ENCODE measurements around the gene COQ10B.
A peak's percentile ranks its signal among the peaks of the same experiment; 100 is the strongest.
"Not testable (repeated sequence)": the region's sequence is repeated elsewhere in the genome, so short reads cannot be mapped to it uniquely, and the experiment has no call there.

COQ10B gene

GRCh38 chr2:197427986-197428385 lies 25.4 kb upstream of the COQ10B start:
- H3K36me3 ChIP-seq (ENCODE audit: insufficient read depth, low read length), result peaks cover 29% of the 10 kb centered on the region
- peaks cover 69% of the 10 kb centered on the region for H3K4me1 ChIP-seq (ENCODE audit: insufficient read depth, low read length, severe bottlenecking)
- no peaks in the 10 kb centered on the region for H3K9me3 ChIP-seq (ENCODE audit: low read length)
- no peaks in the 10 kb centered on the region for H3K9me2 ChIP-seq (ENCODE audit: low read depth, low read length)
- peaks cover 3% of the 10 kb centered on the region; the same call in 1 of the 2 replicates for H4K20me1 ChIP-seq (ENCODE audit: insufficient read depth, low read length)
- no peak overlapping the region for H2AFZ ChIP-seq (ENCODE audit: low read length)
- TF ChIP-seq CTCF (IDR thresholded peaks at IDR 0.05; ENCODE audit: low read length) (no peak), EZH2 (IDR thresholded peaks at IDR 0.05; ENCODE audit: borderline replicate concordance, low read length) (no peak)
- no peaks in the 10 kb centered on the region for H3F3A ChIP-seq (ENCODE audit: insufficient read depth, low read length)
- peaks cover 99% of the 10 kb centered on the region for H3K79me2 ChIP-seq (ENCODE audit: insufficient read depth, low read length)
- H3K4me3 ChIP-seq (ENCODE audit: low read depth, low read length, poor library complexity, severe bottlenecking), result no peak overlapping the region
- H3K4me2 ChIP-seq (ENCODE audit: low read length), result no peak overlapping the region
- no peak overlapping the region for H3K27ac ChIP-seq (ENCODE audit: low read depth, low read length, poor library complexity, severe bottlenecking)
- no peak overlapping the region for H3K9ac ChIP-seq (ENCODE audit: low read length)
- no peaks in the 10 kb centered on the region for H3K27me3 ChIP-seq (ENCODE audit: insufficient read depth, low read length)

DNA sequence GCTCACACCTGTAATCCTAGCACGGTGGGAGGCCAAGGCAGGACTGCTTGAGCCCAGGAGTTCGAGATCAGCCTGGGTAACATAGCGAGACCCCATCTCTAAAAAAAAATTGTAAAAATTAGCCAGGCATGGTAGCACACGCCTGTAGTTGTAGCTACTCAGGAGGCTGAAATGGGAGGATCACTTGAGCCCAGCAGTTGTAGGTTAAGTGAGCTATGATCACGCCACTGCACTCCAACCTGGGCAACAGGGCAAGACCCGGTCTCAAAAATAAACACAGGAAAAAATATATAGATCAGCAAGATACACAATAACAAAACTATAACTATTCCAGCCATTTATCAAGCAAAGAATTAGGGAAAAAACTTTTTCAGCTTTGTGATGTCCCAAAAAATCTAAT lies 21.5 kb upstream of the COQ10B start:
- peaks cover 17% of the 10 kb centered on the region; the same call in 1 of the 2 replicates for H3K36me3 ChIP-seq (ENCODE audit: insufficient read depth, low read length)
- no peaks in the 10 kb centered on the region for H3K27me3 ChIP-seq (ENCODE audit: insufficient read depth, low read length)
- no peaks in the 10 kb centered on the region for H3K9me3 ChIP-seq (ENCODE audit: low read length)
- no peaks in the 10 kb centered on the region for H3F3A ChIP-seq (ENCODE audit: insufficient read depth, low read length)
- H2AFZ ChIP-seq (ENCODE audit: low read length), result no peak overlapping the region
- H3K27ac ChIP-seq (ENCODE audit: low read depth, low read length, poor library complexity, severe bottlenecking), result peak overlapping the region; percentile 11
- no peak for TF ChIP-seq EZH2 (IDR thresholded peaks at IDR 0.05; ENCODE audit: borderline replicate concordance, low read length)
- TF ChIP-seq CTCF (IDR thresholded peaks at IDR 0.05; ENCODE audit: low read length), result no peak
- no peaks in the 10 kb centered on the region; the same call in 1 of the 2 replicates for H4K20me1 ChIP-seq (ENCODE audit: insufficient read depth, low read length)
- H3K9me2 ChIP-seq (ENCODE audit: low read depth, low read length), result no peaks in the 10 kb centered on the region
- H3K4me1 ChIP-seq (ENCODE audit: insufficient read depth, low read length, severe bottlenecking), result peaks cover 74% of the 10 kb centered on the region
- H3K4me2 ChIP-seq (ENCODE audit: low read length), result peak overlapping the region; percentile 100
- H3K79me2 ChIP-seq (ENCODE audit: insufficient read depth, low read length), result peaks cover 79% of the 10 kb centered on the region
- peak overlapping the region; percentile 97 for H3K9ac ChIP-seq (ENCODE audit: low read length)
- H3K4me3 ChIP-seq (ENCODE audit: low read depth, low read length, poor library complexity, severe bottlenecking), result peak overlapping the region; percentile 93

GRCh38 chr2:197432527-197432926 lies 20.8 kb upstream of the COQ10B start:
- not testable (repeated sequence) for H2AFZ ChIP-seq (ENCODE audit: low read length); H3K27ac ChIP-seq (ENCODE audit: low read depth, low read length, poor library complexity, severe bottlenecking); H3F3A ChIP-seq (ENCODE audit: insufficient read depth, low read length); H4K20me1 ChIP-seq (ENCODE audit: insufficient read depth, low read length); H3K9me3 ChIP-seq (ENCODE audit: low read length); H3K9me2 ChIP-seq (ENCODE audit: low read depth, low read length); H3K27me3 ChIP-seq (ENCODE audit: insufficient read depth, low read length)
- Histone ChIP-seq H3K4me2 (ENCODE audit: low read length) (peak overlapping the region; percentile 100), H3K9ac (ENCODE audit: low read length) (peak overlapping the region; percentile 97), H3K79me2 (ENCODE audit: insufficient read depth, low read length) (peaks cover 73% of the 10 kb centered on the region), H3K4me3 (ENCODE audit: low read depth, low read length, poor library complexity, severe bottlenecking) (peak overlapping the region; percentile 93), H3K36me3 (ENCODE audit: insufficient read depth, low read length) (peaks cover 17% of the 10 kb centered on the region; the same call in 1 of the 2 replicates), H3K4me1 (ENCODE audit: insufficient read depth, low read length, severe bottlenecking) (peaks cover 67% of the 10 kb centered on the region)

DNA sequence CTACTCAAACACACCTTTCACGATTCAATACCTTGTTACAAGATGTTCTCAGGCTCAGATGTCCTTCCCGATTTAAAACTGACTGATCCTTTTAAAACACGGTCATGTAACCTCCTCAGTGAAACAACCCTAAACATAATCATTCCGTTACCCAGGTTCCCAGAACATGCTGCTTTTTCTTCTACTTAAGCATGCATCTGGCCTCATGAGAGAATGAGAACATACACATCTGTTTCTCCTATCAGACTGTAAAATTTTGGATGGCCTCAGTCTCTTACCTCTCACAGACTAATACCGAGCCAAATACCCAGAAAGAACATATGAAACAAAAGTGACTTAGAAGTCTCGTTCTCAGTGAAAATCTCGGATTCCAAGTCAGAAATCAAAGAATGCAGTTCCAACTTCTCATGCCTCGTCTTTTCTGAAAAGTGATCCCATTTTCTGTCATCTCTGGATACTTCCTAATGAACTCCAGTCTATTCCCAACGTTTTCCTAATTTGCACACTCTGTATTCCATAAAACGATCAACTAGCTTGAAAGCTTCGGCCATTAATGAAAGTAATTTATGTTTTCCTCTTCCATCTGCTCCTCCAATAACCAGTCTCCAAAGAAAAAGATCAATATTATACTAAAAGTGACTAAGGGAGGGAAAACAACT lies 19.4 kb upstream of the COQ10B start:
- H3K79me2 ChIP-seq (ENCODE audit: insufficient read depth, low read length), result peaks cover 59% of the 10 kb centered on the region
- no peaks in the 10 kb centered on the region for H3F3A ChIP-seq (ENCODE audit: insufficient read depth, low read length)
- H3K9me3 ChIP-seq (ENCODE audit: low read length), result no peaks in the 10 kb centered on the region
- no peaks in the 10 kb centered on the region for H4K20me1 ChIP-seq (ENCODE audit: insufficient read depth, low read length)
- peaks cover 10% of the 10 kb centered on the region; the same call in 1 of the 2 replicates for H3K36me3 ChIP-seq (ENCODE audit: insufficient read depth, low read length)
- no peaks in the 10 kb centered on the region for H3K27me3 ChIP-seq (ENCODE audit: insufficient read depth, low read length)
- TF ChIP-seq CTCF (IDR thresholded peaks at IDR 0.05; ENCODE audit: low read length), result no peak
- no peak for TF ChIP-seq EZH2 (IDR thresholded peaks at IDR 0.05; ENCODE audit: borderline replicate concordance, low read length)
- peak overlapping the region; percentile 93 for H3K4me3 ChIP-seq (ENCODE audit: low read depth, low read length, poor library complexity, severe bottlenecking)
- H3K27ac ChIP-seq (ENCODE audit: low read depth, low read length, poor library complexity, severe bottlenecking), result peak overlapping the region; percentile 78
- H3K4me2 ChIP-seq (ENCODE audit: low read length), result peak overlapping the region; percentile 100
- no peak overlapping the region for H2AFZ ChIP-seq (ENCODE audit: low read length)
- peak overlapping the region; percentile 97 for H3K9ac ChIP-seq (ENCODE audit: low read length)
- peaks cover 56% of the 10 kb centered on the region for H3K4me1 ChIP-seq (ENCODE audit: insufficient read depth, low read length, severe bottlenecking)
- no peaks in the 10 kb centered on the region for H3K9me2 ChIP-seq (ENCODE audit: low read depth, low read length)
